ENCODE results near the gene SPINT1. TPM values are rescaled to one million over a fixed set of nuclear protein-coding genes. Genes with fewer than 3 reads are reported as not detected.

The SPINT1 gene
- total RNA-seq, 2 donors from 2014 or later, result 280 to 330 TPM

DNA sequence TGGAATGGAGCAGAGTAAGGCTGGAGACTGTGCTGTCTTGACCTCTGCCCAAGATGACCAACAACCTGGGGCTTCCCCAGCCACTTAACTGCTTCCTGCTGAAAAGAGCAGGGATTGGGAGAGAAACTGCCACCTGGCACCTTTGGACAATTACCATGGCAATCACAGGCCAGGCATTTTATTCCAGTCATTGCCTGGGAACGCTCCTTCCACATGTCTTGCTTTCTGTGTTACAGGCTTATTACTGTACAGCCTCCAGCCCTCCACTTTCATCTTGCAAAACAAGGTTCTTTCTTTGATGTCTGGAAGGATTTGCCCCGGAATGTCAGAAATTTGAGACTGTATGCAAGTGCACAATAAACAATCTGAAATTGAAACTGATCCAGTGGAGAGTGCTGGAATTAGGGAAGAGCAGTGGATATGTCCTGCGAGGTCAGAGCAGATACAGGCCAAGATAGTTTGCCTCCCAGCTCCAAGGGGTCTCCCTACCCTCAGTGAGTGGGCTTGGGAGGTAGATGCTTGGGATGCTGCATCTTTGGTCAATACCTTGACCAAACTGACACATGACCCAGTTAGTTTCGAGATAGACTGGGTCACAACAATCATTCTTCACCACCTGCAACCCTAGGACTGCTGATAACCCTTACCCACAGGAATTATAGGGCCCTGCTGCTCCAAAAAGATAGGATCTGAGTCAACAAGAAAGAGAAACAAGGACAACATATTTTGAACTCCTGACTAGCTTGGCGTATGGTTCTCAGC lies 18.0 kb upstream of the SPINT1 start:
- TF ChIP-seq, protein P1, sequence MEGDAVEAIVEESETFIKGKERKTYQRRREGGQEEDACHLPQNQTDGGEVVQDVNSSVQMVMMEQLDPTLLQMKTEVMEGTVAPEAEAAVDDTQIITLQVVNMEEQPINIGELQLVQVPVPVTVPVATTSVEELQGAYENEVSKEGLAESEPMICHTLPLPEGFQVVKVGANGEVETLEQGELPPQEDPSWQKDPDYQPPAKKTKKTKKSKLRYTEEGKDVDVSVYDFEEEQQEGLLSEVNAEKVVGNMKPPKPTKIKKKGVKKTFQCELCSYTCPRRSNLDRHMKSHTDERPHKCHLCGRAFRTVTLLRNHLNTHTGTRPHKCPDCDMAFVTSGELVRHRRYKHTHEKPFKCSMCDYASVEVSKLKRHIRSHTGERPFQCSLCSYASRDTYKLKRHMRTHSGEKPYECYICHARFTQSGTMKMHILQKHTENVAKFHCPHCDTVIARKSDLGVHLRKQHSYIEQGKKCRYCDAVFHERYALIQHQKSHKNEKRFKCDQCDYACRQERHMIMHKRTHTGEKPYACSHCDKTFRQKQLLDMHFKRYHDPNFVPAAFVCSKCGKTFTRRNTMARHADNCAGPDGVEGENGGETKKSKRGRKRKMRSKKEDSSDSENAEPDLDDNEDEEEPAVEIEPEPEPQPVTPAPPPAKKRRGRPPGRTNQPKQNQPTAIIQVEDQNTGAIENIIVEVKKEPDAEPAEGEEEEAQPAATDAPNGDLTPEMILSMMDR (IDR thresholded peaks at IDR 0.05), result no peak
- H3K27me3 ChIP-seq, result no peaks in the 10 kb centered on the region
- H3K9ac ChIP-seq (ENCODE audit: low read depth in 2 of 2, low read length in 2 of 2), result peak overlapping the region; percentile 40 to 83
- peak overlapping the region; percentile 91 for H3K27ac ChIP-seq
- DNase-seq, result peak; percentile 86
- intact Hi-C loops (cut with DNase I), result no loop called here
- no peaks in the 10 kb centered on the region for H3K4me1 ChIP-seq
- H3K9me3 ChIP-seq, result no peaks in the 10 kb centered on the region
- H3K36me3 ChIP-seq, result no peaks in the 10 kb centered on the region
- H3K4me3 ChIP-seq, result peak overlapping the region; percentile 35

GRCh38 chr15:40826423-40827075 lies 17.3 kb upstream of the SPINT1 start:
- H3K4me3 ChIP-seq, result peak overlapping the region; percentile 35
- no peaks in the 10 kb centered on the region for H3K9me3 ChIP-seq
- DNase-seq, result peak; percentile 34
- TF ChIP-seq, protein P1 (IDR thresholded peaks at IDR 0.05), result no peak
- intact Hi-C loops (cut with DNase I), result no loop called here
- H3K27ac ChIP-seq, result peak overlapping the region; percentile 91
- no peaks in the 10 kb centered on the region for H3K36me3 ChIP-seq
- H3K4me1 ChIP-seq, result no peaks in the 10 kb centered on the region
- H3K27me3 ChIP-seq, result no peaks in the 10 kb centered on the region
- H3K9ac ChIP-seq (ENCODE audit: low read depth in 2 of 2, low read length in 2 of 2), result peak overlapping the region in 1 of 2 donors; percentile 83

- no peaks in the 10 kb centered on the region for H3K36me3 ChIP-seq
- no peaks in the 10 kb centered on the region for H3K27me3 ChIP-seq
- no peaks in the 10 kb centered on the region for H3K4me1 ChIP-seq
- H3K9ac ChIP-seq (ENCODE audit: low read depth in 2 of 2, low read length in 2 of 2), result peak within 1 kb of the TSS; percentile 53 to 71
- peak; percentile 91 for DNase-seq
- H3K4me3 ChIP-seq, result peak within 1 kb of the TSS; percentile 35
- TF ChIP-seq, protein P1 (IDR thresholded peaks at IDR 0.05), result peak; percentile 18
- intact Hi-C loops (cut with DNase I), result no loop called here
- peak within 1 kb of the TSS; percentile 91 for H3K27ac ChIP-seq
- H3K9me3 ChIP-seq, result no peaks in the 10 kb centered on the region
Measured at GRCh38 chr15:40828447-40829036, 15.3 kb upstream of the SPINT1 start, which contains the start of gene PPP1R14D. Gene PPP1R14D, minus strand, starts transcription at chr15:40828708. Its CDS starts 67 bp downstream, at chr15:40828641.

GRCh38 chr15:40829115-40829514 lies 14.7 kb upstream of the SPINT1 start:
- peak; percentile 75 for DNase-seq
- TF ChIP-seq, protein P1 (IDR thresholded peaks at IDR 0.05), result no peak
- no peaks in the 10 kb centered on the region for H3K4me1 ChIP-seq
- H3K36me3 ChIP-seq, result no peaks in the 10 kb centered on the region
- peak overlapping the region; percentile 4 for H3K4me3 ChIP-seq
- no peaks in the 10 kb centered on the region for H3K9me3 ChIP-seq
- intact Hi-C loops (cut with DNase I), result no loop called here
- peak overlapping the region in 1 of 2 donors; percentile 71 for H3K9ac ChIP-seq (ENCODE audit: low read depth in 2 of 2, low read length in 2 of 2)
- peak overlapping the region; percentile 91 for H3K27ac ChIP-seq
- no peaks in the 10 kb centered on the region for H3K27me3 ChIP-seq

GRCh38 chr15:40830884-40831283 lies 13.0 kb upstream of the SPINT1 start:
- Histone ChIP-seq H3K9me3 (no peaks in the 10 kb centered on the region), H3K4me1 (no peaks in the 10 kb centered on the region), H3K4me3 (no peak overlapping the region), H3K27ac (no peak overlapping the region), H3K36me3 (no peaks in the 10 kb centered on the region), H3K27me3 (no peaks in the 10 kb centered on the region), H3K9ac (ENCODE audit: low read depth in 2 of 2, low read length in 2 of 2) (no peak overlapping the region)
- intact Hi-C loops (cut with DNase I), result no loop called here
- no peak for DNase-seq
- TF ChIP-seq, protein P1 (IDR thresholded peaks at IDR 0.05), result no peak

All from colonic mucosa (tissue), 4 donors.